Stomach (tissue), 4 donors: ENCODE measurements around the gene CD2AP.

Experiments
- EP300 ChIP-seq: sonication (generic); formaldehyde crosslinking; IDR thresholded peaks from one replicate; pipeline ENCODE4 v1.6.1; 2017; ENCODE audit warnings: antibody characterized with exemption
- POLR2A ChIP-seq, 4 donors: fragments of 450-650 bp; IDR thresholded peaks; one replicate each; pipeline ENCODE4 v1.6.1; 2016; ENCODE audit warnings: antibody characterized with exemption in 4 of 4, control low read depth in 2 of 4, mild to moderate bottlenecking in 1 of 4, moderate library complexity in 1 of 4
- POLR2AphosphoS5 ChIP-seq, 3 donors: sonication (generic); formaldehyde crosslinking; IDR thresholded peaks; one replicate each; pipeline ENCODE4 v1.6.1; 2016; ENCODE audit warnings: antibody characterized with exemption in 3 of 3
- TF ChIP-seq, protein P1 (sequence below), 7 experiments: fragments of 450-650 bp in 4 of 7; fragments of 200-600 bp in 3 of 7; sonication (generic) in 3 of 7; IDR thresholded peaks; one replicate each; pipeline ENCODE4 v1.5.1; 2016 to 2019; ENCODE audit warnings: antibody characterized with exemption in 7 of 7, control low read depth in 2 of 7, mild to moderate bottlenecking in 1 of 7

DNA sequence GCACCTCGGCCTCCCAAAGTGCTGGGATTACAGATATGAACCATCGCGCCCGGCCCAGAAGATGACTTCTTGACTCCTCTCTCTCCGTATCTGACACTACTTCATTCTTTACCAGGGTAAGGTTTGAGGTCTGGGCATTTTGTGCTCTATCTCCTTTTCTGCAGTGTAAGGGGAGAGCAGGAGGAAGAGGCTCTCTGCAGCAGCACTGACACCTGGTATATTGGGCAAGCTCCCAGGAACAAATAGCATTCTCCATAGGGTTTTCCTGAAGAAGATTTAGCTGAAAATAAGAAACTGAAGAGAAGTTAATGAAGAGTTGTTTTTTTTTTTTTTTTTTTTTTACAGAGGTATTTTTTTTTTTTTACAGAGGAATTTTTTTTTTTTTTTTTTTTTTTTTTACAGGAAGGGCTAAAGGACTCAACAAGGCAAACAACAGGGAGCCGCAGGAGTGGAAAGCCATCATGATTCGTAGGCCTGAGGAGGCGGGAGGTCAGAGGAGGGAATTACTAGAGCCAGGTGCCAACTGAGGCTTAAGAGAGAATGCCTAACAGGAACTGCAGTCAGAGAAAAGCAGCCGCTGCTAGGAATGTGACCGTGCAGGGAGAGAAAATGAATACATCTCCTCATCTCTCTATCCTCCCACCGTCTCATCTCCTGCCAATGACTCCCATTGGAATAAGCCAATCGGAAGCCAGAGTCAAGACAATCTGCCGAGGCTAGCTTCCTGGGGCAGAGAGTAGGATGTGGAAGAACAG is 186.1 kb downstream of the CD2AP start:
- TF ChIP-seq POLR2AphosphoS5 (IDR thresholded peaks at IDR 0.05) (no peak), POLR2A (IDR thresholded peaks at IDR 0.05) (no peak), EP300 (no peak)
- TF ChIP-seq, protein P1, sequence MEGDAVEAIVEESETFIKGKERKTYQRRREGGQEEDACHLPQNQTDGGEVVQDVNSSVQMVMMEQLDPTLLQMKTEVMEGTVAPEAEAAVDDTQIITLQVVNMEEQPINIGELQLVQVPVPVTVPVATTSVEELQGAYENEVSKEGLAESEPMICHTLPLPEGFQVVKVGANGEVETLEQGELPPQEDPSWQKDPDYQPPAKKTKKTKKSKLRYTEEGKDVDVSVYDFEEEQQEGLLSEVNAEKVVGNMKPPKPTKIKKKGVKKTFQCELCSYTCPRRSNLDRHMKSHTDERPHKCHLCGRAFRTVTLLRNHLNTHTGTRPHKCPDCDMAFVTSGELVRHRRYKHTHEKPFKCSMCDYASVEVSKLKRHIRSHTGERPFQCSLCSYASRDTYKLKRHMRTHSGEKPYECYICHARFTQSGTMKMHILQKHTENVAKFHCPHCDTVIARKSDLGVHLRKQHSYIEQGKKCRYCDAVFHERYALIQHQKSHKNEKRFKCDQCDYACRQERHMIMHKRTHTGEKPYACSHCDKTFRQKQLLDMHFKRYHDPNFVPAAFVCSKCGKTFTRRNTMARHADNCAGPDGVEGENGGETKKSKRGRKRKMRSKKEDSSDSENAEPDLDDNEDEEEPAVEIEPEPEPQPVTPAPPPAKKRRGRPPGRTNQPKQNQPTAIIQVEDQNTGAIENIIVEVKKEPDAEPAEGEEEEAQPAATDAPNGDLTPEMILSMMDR (IDR thresholded peaks at IDR 0.05), result no peak
